GM12878 (cell line): Measurements from ENCODE around the gene PRADC1. TPM values are rescaled to one million over a fixed set of nuclear protein-coding genes. Genes with fewer than 3 reads are reported as not detected.

Experiments
- ATF7 ChIP-seq: fragments of 450-650 bp; IDR thresholded peaks from 2 replicates; pipeline ENCODE4 v1.6.1; 2016; ENCODE audit warnings: low read depth, mild to moderate bottlenecking
- BHLHE40 ChIP-seq, 2 experiments: fragments of 450-650 bp in 1 of 2; IDR thresholded peaks; 2 replicates each; pipeline ENCODE4 v1.6.1; 2011 to 2017; ENCODE audit warnings: low read depth in 2 of 2, borderline replicate concordance in 1 of 2, improper control_type of control experiment in 1 of 2, low read length in 1 of 2, mild to moderate bottlenecking in 1 of 2
- BMI1 ChIP-seq: fragments of 450-650 bp; IDR thresholded peaks from 2 replicates; pipeline ENCODE4 v1.6.1; 2016; ENCODE audit warnings: mild to moderate bottlenecking, moderate library complexity, borderline replicate concordance
- CUX1 ChIP-seq: IDR thresholded peaks from 2 replicates; pipeline ENCODE4 v1.6.1; 2012; ENCODE audit warnings: improper control_type of control experiment, low read depth, low read length; ENCODE audit not compliant: insufficient replicate concordance
- FOS ChIP-seq: IDR thresholded peaks from 3 replicates; pipeline ENCODE4 v1.6.1; 2011; ENCODE audit warnings: borderline replicate concordance; ENCODE audit not compliant: insufficient read length; ENCODE audit errors: extremely low read depth
- GATAD2B ChIP-seq: fragments of 450-650 bp; conservative IDR thresholded peaks from 2 replicates; pipeline ENCODE4 v1.6.1; 2017; ENCODE audit warnings: low read depth, mild to moderate bottlenecking, moderate library complexity
- IKZF2 ChIP-seq, 2 experiments: fragments of 450-650 bp; IDR thresholded peaks; 2 replicates each; pipeline ENCODE4 v1.6.1; 2017; ENCODE audit warnings: mild to moderate bottlenecking in 2 of 2, moderate library complexity in 2 of 2
- MTA2 ChIP-seq: fragments of 450-650 bp; IDR thresholded peaks from 2 replicates; pipeline ENCODE4 v1.6.1; 2016; ENCODE audit warnings: low read depth, mild to moderate bottlenecking, moderate library complexity
- MYC ChIP-seq: IDR thresholded peaks from 2 replicates; pipeline ENCODE4 v1.6.1; 2011; ENCODE audit warnings: mild to moderate bottlenecking, low read length, moderate library complexity, inconsistent platforms; ENCODE audit not compliant: insufficient read depth, insufficient replicate concordance, insufficient read length, severe bottlenecking
- NFYB ChIP-seq: IDR thresholded peaks from 2 replicates; pipeline ENCODE4 v1.6.1; 2011; ENCODE audit warnings: low read depth, mild to moderate bottlenecking, low read length, improper control_type of control experiment, moderate library complexity; ENCODE audit not compliant: insufficient read depth
- SMC3 ChIP-seq: IDR thresholded peaks from 2 replicates; pipeline ENCODE4 v1.6.1; 2011; ENCODE audit warnings: low read length, improper control_type of control experiment, borderline replicate concordance
- STAT3 ChIP-seq: IDR thresholded peaks from 2 replicates; pipeline ENCODE4 v1.6.1; 2011; ENCODE audit warnings: low read depth, low read length, improper control_type of control experiment
- polyA plus RNA-seq, 11 experiments: library from polyadenylated mRNA; depleted of rRNA in 4 of 11; unstranded in 6 of 11; stranded (reverse) in 5 of 11; fragments of >200 nt; fragmentation: Nextera tagmentation in 4 of 11; fragmentation: Illumina TruSeq in 1 of 11; extraction: Ambion mirVana in 4 of 11; extraction: Trizol in 1 of 11; gene quantifications; 1 replicate in 1 of 11; 2 replicates in 10 of 11; pipeline versions ENCODE4 v1.2.1 to v1.2.3, GENCODE V29; 2011 to 2016; ENCODE audit warnings: inconsistent platforms in 2 of 11, missing spikeins in 2 of 11, low read depth in 1 of 11
- total RNA-seq, 4 experiments: library from RNA; depleted of rRNA in 3 of 4; stranded (reverse); fragments of >200 nt in 3 of 4; fragmentation: Illumina TruSeq in 1 of 4; extraction: Trizol in 1 of 4; gene quantifications; 2 replicates each; pipeline versions ENCODE4 v1.2.1 to v1.2.3, GENCODE V29; 2013 to 2021
- TF ChIP-seq, protein P1 (sequence below): fragments of 450-650 bp; IDR thresholded peaks from 2 replicates; pipeline ENCODE4 v1.6.1; 2017; ENCODE audit warnings: mild to moderate bottlenecking
- TF ChIP-seq, protein P2 (sequence below): fragments of 450-650 bp; IDR thresholded peaks from 2 replicates; pipeline ENCODE4 v1.6.1; 2017; ENCODE audit warnings: antibody characterized with exemption, mild to moderate bottlenecking, moderate library complexity
- TF ChIP-seq, protein P3 (sequence below): IDR thresholded peaks from 2 replicates; pipeline ENCODE4 v1.6.1; 2011; ENCODE audit warnings: mild to moderate bottlenecking, low read depth, low read length, moderate library complexity; ENCODE audit not compliant: insufficient replicate concordance

The PRADC1 gene
- total and polyA plus RNA-seq, 10 of the 15 experiments (the other 5 are each of a cell fraction or from before 2014, with no cell fraction given): 3.7 to 39.0 (median 13.8) TPM

- TF ChIP-seq, protein P1, sequence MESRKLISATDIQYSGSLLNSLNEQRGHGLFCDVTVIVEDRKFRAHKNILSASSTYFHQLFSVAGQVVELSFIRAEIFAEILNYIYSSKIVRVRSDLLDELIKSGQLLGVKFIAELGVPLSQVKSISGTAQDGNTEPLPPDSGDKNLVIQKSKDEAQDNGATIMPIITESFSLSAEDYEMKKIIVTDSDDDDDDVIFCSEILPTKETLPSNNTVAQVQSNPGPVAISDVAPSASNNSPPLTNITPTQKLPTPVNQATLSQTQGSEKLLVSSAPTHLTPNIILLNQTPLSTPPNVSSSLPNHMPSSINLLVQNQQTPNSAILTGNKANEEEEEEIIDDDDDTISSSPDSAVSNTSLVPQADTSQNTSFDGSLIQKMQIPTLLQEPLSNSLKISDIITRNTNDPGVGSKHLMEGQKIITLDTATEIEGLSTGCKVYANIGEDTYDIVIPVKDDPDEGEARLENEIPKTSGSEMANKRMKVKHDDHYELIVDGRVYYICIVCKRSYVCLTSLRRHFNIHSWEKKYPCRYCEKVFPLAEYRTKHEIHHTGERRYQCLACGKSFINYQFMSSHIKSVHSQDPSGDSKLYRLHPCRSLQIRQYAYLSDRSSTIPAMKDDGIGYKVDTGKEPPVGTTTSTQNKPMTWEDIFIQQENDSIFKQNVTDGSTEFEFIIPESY: no peak
- no peak for TF ChIP-seq BMI1
- no peak for TF ChIP-seq FOS
- peak; percentile 6 to 49; a peak in 2 of 4 replicates for TF ChIP-seq IKZF2 (IDR thresholded peaks at IDR 0.05)
- TF ChIP-seq CUX1: no peak
- TF ChIP-seq ATF7: no peak
- TF ChIP-seq MYC: peak; percentile 63
- TF ChIP-seq SMC3: no peak
- no peak for TF ChIP-seq NFYB
- peak; percentile 88 for TF ChIP-seq GATAD2B
- TF ChIP-seq MTA2: peak; percentile 90
- peak; percentile 75 to 88 for TF ChIP-seq BHLHE40 (IDR thresholded peaks at IDR 0.05; ENCODE audit: borderline replicate concordance in 1 of 2, low read depth in 2 of 2, low read length in 1 of 2)
- TF ChIP-seq, protein P2, sequence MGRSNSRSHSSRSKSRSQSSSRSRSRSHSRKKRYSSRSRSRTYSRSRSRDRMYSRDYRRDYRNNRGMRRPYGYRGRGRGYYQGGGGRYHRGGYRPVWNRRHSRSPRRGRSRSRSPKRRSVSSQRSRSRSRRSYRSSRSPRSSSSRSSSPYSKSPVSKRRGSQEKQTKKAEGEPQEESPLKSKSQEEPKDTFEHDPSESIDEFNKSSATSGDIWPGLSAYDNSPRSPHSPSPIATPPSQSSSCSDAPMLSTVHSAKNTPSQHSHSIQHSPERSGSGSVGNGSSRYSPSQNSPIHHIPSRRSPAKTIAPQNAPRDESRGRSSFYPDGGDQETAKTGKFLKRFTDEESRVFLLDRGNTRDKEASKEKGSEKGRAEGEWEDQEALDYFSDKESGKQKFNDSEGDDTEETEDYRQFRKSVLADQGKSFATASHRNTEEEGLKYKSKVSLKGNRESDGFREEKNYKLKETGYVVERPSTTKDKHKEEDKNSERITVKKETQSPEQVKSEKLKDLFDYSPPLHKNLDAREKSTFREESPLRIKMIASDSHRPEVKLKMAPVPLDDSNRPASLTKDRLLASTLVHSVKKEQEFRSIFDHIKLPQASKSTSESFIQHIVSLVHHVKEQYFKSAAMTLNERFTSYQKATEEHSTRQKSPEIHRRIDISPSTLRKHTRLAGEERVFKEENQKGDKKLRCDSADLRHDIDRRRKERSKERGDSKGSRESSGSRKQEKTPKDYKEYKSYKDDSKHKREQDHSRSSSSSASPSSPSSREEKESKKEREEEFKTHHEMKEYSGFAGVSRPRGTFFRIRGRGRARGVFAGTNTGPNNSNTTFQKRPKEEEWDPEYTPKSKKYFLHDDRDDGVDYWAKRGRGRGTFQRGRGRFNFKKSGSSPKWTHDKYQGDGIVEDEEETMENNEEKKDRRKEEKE: no peak
- no peak for TF ChIP-seq STAT3
- TF ChIP-seq, protein P3, sequence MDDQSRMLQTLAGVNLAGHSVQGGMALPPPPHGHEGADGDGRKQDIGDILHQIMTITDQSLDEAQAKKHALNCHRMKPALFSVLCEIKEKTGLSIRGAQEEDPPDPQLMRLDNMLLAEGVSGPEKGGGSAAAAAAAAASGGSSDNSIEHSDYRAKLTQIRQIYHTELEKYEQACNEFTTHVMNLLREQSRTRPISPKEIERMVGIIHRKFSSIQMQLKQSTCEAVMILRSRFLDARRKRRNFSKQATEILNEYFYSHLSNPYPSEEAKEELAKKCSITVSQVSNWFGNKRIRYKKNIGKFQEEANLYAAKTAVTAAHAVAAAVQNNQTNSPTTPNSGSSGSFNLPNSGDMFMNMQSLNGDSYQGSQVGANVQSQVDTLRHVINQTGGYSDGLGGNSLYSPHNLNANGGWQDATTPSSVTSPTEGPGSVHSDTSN: no peak
Observed at GRCh38 chr2:73214120-73215035, 18.7 kb downstream of the PRADC1 start, which contains the start of gene SMYD5 (continued).
